Activated naive CD4-positive, alpha-beta T cell (primary cell): ENCODE data around the gene AGO3.
"Not testable (repeated sequence)": the region's sequence is repeated elsewhere in the genome, so short reads cannot be mapped to it uniquely, and the experiment has no call there.

Experiments
- DNase-seq, 4 experiments: peaks; one replicate each; lab custom pipeline; 2025; lab: John Stamatoyannopoulos, UW

Gene AGO3

DNA sequence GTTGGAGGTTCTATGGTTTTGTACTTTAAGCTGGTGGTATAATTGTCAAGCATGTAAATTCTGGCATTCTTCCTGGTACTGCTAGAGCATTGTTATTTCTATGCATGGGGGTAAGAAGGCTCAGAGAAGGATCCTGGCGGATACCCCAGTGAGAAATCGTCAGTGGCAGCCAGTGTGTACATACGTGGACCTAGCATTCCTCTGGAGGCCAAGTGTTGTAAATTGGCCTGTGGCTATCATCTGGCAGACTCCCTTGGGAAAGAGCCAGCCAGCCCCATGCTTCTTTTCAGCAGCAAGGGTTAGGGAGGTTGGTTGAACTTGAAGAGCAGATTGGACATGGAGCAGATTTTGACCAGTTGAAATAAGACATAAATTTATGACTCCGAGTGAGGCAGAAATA is 5.2 kb upstream of the AGO3 start:
- no peak for DNase-seq

GRCh38 chr1:35927472-35927871 is 3.4 kb upstream of the AGO3 start:
- no peak for DNase-seq

DNA sequence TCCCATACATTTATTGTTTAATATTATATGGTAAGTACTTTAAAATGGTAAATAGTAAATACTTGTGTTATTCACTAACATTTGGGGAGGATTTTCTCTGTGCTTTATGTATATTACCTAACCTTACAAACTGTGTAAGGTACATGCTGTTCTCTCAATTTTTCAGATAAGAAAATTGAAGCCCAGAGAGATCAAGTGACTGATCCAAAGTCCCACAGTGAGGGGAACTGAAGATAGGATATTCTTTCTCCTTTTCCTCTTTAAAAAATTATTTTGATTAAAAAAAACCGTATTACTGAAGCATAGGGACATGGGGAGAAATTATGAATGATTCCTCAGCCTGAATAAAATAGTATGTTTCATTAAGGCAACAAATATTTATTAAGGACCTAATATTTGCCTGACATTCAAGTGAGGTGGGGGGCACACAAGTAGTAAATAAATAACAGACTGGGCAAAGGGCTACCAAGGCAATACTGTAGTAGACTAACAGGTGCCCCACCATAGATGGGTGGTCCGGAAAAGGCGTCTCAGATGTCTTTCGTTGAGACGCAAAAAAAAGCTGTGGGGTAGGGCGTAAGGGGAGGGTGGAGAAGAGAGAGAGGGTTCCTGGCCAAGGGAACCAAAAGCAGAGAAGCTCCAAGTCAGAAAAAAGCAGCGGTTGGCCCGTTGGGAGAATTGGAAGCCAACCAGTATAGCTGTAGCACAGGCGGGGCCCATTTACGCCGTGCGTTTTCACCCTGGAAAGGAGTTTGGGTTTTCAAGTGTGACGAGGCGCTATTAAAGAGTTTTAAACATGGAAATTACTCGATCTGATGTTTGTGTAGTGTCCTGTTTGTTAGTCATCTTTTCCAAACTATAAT is 944 bp upstream of the AGO3 start:
- no peak for DNase-seq

DNA sequence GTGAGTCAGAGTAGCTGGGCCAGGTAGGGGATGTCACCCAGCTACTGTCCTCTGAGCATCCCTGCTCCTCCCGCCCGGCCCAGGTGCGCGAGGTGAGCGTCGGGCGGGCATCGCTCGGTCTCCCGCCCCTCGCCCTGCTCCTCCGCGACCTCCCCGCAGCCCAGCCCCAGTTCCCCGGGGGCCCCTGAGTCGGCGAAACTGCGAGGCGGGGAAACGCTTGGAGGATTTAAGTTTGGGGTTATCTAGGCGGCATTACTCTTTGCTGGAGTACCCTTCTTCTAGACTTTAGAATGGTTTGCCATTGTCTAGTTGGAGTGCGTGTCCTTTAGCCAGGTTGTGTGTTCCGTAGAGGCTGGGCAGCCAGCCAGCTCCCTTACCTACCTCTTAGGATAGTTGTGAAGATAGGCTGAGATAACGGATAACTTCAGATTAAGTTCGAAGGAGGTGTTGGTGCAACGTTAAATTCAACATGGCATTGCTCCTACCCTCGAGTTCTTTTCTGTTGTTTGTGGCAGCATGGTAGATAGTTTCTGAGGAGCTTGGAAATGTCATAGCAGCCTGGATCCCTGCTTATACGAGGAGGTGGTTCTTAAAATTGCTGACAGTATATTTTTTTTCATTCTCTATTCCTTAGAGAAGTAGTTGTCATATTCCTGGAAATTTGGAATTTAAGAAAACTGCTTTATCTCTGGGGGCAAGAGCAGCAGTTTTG is 697 bp downstream of the AGO3 start:
- DNase-seq = no peak

- no peak for DNase-seq
These were observed 1.3 kb downstream of the AGO3 start for GRCh38 chr1:35932158-35932636.

GRCh38 chr1:35932941-35933340 is 2.0 kb downstream of the AGO3 start:
- DNase-seq = no peak

DNA sequence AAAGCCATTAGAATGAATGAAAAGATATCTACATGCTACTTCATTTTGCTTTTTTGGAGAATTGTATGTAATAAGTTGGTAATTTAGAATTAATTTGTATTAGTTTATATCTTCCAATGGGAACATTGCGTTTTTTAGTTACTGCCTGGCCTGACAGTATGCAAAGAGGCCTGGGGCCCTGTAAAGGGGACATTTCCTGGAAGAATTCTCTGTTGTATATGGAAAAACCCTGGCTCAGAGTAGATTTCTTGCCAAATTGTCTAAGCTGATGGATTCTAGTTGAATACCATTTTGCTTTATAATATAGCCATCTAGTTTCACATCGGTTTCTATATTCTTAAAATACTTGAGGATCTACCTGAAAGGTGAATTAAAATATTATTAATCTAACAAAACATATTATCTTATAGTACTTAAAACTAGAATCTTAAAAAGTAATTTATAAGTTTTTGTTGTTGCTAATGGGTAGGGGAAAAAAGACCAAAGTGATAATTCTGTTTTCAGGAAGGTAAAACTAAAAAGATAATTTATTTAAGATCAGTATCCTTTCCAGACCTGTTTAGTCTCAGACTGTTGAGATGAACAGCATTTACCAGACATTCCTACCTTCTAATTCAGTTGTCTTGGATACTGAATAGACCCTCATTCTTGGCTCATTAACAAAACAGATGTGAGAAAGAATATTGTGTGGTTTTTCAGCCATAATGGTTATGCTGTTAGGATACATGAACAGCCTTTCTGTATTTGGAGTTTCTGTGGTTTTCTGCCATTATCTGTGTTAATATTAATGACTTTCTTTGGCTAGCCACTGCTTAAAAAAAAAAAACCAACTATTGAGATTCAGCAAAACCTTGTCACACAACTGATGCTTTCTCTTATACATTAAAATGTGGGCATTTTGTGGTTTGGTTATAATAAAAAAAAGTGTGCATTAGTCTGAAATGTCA is 4.8 kb downstream of the AGO3 start:
- no peak for DNase-seq

DNA sequence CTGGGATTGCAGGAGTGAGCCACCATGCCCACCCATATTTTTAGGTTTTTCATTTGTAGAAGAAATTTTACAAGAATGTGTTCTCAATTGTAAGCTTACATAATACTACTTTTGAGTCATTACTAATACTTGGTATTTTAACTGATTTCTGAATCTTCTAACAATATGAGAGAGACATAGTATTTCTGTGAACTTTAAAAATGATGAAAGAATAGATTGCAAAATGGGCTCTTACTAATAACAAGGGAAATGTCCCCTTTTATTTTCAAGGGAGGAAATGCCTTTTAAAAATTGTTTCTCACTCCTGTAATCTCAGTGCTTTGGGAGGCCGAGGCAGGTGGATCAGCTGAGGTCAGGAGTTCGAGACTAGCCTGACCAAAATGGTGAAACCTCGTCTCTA is 5.9 kb downstream of the AGO3 start:
- no peak for DNase-seq

GRCh38 chr1:35939484-35939883 is 8.6 kb downstream of the AGO3 start:
- DNase-seq = no peak

GRCh38 chr1:35945327-35945726 is 14.4 kb downstream of the AGO3 start:
- DNase-seq = no peak

DNA sequence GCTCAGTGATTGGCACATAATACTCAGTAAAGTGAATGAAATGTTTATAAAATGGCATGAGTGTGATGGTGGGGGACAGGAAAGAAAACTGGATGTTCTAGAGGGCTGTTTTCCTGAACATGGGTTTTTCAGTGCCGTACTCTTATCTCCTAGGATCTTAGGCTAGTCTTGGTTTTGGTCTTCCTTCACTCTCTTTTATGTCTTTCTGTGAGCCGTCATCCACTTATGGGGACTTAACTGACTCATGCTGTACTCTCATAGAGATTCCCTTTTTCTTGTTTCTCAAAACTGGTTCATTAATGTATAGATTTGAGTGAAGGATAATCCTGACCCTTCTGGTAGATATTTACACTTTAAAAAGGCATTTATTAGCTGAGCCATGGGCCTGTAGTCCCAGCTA is 16.6 kb downstream of the AGO3 start:
- DNase-seq = no peak

DNA sequence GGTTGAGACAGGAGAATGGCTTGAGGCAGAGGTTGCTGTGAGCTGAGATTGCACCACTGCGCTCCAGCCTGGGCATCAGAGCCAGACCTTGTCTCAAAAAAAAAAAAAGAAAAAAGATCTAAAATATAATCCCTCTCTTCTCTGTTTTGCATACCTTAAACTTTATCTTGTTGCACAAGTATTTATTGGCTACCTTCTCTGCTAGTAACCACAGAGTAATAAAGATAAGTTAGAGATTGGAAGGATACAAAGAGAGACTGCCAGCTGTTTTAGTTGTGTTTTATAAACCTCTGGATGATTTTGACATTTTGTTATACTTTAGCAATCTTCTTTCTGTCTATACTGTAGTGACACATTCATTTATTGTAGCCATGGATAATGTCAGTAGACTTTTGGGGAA is 27.7 kb downstream of the AGO3 start:
- no peak for DNase-seq

DNA sequence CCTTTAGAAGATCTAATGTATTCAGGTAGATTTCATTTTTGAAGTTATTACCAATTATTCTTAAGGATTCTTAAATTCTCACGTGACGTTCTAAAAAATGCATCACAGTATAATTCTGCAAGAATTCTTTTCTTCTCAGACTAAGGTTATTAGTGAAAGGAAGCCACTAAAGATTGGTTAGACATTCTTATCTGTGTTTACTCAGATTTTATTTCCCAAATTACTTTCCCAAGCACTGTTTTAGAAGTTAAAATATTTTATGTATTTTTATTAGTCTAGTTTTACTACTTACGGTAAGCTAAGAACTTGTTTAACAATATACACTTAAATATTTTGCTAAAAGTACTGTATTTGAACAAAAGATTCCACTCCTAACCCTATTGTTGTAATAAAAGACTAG is 28.4 kb downstream of the AGO3 start:
- no peak for DNase-seq

GRCh38 chr1:35962952-35963351 is 32.0 kb downstream of the AGO3 start:
- no peak for DNase-seq

- not testable (repeated sequence) for DNase-seq
These were observed 33.4 kb downstream of the AGO3 start for GRCh38 chr1:35964277-35964676.

DNA sequence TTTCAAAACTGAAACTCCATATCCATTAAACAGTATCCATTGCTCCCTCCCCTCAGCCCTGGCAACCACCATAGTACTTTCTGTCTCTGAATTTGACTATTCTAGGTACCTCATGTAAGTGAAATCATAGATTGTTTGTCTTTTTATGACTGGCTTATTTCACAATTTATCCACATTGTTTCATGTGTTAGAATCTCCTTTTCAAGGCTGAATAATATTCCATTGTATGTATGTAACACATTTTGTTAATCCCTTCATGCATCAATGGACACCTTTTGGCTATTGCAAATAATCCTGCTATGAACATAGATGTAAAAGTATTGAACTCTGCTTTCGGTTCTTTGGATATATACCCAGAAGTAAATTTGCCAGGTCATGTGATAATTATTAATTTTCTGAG is 37.5 kb downstream of the AGO3 start:
- no peak for DNase-seq

DNA sequence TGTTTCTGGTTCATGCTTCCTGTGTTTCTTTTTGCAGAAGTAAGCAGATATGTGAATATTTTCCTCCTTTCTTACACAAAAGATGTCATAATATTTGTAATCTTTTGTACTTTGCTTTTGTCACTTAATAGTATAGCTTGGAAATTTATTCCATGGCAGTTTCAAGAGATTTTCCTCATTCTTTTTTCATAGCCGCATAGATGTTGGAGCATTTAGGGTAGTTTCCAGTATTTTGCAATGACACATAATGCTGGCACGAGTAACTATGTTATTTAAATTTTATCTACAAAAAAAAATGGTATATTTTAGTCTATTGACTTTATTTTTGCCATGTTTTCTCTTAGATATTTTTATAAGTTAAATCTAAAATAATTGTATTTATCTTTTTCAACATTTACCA is 40.7 kb downstream of the AGO3 start:
- no peak for DNase-seq

GRCh38 chr1:35972631-35973030 is 41.7 kb downstream of the AGO3 start:
- DNase-seq = not testable (repeated sequence)

GRCh38 chr1:35980090-35980489 is 49.2 kb downstream of the AGO3 start:
- DNase-seq = no peak

DNA sequence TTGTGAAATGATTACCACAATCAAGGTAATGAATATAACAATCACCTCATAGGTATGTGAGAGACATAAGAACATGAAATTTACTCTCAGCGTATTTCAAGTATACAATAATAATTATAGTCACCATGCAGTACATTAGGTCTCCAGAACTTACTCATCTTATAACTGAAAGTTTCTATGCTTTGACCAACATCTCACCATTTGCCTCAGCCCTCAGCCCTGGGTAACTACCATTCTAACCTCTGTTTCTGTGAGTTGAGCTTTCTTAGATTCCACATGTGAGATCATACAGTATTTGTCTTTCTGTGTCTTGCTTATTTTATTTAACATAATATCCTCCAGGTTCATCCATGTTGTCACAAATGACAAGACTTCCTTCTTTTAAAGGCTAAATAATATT is 57.3 kb downstream of the AGO3 start:
- no peak for DNase-seq

GRCh38 chr1:36006941-36007500 is 76.1 kb downstream of the AGO3 start:
- DNase-seq = no peak

- DNase-seq = no peak
These were observed 76.8 kb downstream of the AGO3 start for GRCh38 chr1:36007741-36008140.
